Activated CD4-positive, CD25-positive, alpha-beta regulatory T cell treated with anti-CD3 and anti-CD28 coated beads, Interleukin-2, amount 50 U/mL, for 16 hours (primary cell): ENCODE data around the gene FIBP.

Source experiments
- DNase-seq: peaks from one replicate; pipeline ENCODE4 v3.0.0-alpha.2; 2020; ENCODE audit warnings: low read depth, low spot score

FIBP gene

DNA sequence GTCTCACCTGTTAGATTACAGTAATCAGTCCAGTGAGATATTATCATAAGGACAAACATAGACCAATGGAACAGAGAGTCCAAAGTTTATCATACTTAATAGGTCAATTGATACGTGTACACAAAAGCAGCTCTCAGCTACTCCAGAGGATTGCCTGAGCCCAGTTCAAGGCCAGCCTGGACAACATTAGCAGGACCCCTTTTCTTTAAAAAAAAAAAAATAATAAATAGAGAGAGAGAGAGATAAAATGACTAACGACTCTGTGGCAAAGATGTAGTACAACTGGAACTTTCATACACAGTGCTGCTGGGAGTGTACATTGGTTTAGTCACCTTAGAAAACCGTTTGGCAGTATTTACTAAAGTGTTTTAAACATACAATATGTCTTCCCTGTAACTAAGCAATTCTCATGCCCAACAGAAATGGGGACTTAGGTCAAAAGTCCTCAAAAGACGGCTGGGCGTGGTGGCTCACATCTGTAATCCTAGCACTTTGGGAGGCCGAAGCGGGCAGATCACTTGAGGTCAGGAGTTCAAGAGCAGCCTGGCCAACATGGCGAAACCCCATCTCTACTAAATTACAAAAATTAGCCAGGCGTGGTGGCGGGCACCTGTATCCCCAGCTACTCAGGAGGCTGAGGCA lies 43.9 kb downstream of the FIBP start:
- DNase-seq = no peak

DNA sequence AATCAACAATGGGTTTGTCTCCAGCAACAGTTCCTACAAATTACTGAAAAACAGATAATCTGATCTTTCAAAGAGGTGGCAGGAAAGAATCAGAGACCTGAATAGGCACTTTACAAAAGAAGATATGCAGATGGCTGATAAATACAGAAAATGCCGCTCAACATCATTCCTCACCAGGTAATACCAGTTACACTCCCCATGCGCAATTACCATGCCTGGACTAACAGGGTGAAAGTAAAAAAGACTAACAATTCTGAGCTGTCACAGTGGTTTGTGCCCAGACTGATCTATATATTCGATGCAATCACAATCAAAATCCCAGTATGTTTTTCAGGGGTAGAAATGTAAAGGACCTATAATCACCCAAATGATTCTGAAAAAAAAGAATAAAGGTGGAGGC lies 44.5 kb downstream of the FIBP start:
- DNase-seq = no peak

DNA sequence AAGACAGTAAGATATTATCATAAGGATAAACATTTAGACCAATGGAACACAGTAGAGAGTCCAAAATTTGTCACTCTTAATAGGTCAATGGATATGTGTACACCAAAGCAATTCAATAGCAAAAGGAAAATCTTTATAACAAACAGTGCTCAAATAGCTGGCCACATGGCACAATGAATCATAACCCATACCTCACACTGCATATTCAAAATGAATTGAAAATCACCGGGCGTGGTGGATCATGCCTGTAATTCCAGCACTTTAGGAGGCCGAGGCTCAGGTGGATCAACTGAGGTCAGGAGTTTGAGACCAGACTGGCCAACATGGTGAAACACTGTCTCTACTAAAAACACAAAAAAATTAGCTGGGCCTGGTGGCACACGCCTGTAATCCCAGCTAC lies 46.1 kb downstream of the FIBP start:
- DNase-seq = no peak

DNA sequence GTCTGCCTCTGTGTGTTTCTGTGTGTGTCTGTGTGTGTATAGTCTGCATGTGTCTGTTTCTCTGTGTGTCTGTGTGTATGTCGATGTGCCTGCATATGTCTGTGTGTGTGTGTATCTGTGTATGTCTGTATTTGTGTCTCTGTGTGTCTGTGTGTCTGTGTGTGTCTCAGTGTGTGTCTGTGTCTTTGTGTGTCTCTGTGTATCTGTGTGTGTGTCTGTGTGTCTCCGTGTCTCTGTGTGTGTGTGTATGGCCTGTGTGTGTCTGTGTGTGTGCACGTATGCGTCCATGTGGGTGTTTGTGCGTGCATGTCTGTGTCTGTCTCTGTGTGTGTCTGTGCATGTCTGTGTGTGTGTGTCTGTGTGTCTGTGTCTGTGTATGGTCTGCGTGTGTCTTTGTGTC lies 54.1 kb downstream of the FIBP start:
- DNase-seq = no peak
